Cortex of kidney (tissue), 1 donor: ENCODE measurements around the gene PNPO.
"Not testable (repeated sequence)": the region's sequence is repeated elsewhere in the genome, so short reads cannot be mapped to it uniquely, and the experiment has no call there.

Experiments
- DNase-seq: peaks from one replicate; lab custom pipeline; 2025; lab: John Stamatoyannopoulos, UW

The PNPO gene

DNA sequence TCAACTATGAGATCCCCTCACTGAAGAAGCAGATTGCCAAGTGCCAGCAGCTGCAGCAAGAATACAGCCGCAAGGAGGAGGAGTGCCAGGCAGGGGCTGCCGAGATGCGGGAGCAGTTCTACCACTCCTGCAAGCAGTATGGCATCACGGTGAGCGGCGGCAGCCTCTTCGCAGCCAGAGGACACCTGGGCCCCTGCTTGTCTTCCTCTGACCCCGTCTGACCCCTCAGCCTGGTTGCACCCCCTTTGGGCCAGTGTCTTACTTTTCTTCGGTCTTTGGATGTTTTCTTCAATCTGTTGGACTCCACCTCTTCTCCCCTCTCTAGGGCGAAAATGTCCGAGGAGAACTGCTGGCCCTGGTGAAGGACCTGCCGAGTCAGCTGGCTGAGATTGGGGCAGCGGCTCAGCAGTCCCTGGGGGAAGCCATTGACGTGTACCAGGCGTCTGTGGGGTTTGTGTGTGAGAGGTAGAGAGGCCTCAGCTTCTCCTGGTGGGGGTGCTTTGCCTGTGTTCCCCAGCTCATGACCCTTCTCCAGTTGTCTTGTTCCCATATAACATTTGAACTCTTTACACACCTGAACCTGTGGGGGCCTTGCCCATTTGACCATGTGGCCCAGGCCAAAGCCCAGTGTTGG is 33.9 kb downstream of the PNPO start:
- DNase-seq = no peak

DNA sequence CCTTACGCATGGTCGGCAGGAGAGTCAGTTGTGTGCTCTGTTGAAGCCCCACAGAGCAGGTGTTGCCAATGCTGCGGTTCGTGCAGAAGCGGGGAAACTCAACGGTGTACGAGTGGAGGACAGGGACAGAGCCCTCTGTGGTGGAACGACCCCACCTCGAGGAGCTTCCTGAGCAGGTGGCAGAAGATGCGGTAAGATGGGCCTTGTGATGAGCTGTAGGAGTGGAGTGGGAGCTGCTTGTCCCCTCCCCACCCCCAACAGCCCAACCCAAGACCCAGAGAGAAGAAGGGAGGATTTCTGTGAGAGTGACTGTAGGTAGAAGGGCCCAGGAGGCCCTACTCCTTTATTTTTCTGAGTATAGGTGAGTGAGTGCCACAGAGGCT is 34.4 kb downstream of the PNPO start:
- DNase-seq = no peak

DNA sequence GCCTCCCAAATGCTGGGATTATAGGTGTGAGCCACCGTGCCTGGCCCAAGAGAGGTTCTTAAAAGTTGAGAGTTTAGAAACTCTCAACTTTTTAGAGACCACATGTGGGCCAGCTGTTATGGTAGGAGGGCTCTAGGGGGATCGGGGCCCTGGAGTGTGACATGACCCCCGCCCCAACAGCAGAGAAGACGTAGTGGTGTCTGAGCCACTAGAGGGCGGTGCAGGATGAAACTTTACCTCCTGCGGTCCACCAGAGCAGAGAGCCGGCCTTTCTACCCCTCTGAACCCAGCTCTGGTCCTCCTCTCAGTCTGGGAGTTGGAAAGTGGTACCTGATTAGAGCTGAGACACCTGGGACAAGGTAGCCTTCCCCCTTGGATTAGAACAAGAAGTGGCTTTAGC is 37.0 kb downstream of the PNPO start:
- DNase-seq = no peak

DNA sequence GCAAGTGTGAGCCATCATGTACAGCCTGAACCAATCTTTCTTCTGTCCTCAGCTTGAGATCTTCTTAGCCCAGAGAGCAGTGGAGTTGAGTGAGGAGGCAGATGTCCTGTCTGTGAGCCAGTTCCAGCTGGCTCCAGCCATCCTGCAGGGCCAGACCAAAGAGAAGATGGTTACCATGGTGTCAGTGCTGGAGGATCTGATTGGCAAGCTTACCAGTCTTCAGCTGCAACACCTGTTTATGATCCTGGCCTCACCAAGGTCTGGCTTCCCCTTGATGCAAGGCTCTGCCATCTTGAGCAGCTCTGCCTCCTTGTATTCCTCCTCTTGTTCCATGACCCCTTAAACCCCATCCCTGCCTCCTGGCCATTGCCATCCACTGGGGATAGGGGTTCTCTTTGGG is 39.2 kb downstream of the PNPO start:
- no peak for DNase-seq

DNA sequence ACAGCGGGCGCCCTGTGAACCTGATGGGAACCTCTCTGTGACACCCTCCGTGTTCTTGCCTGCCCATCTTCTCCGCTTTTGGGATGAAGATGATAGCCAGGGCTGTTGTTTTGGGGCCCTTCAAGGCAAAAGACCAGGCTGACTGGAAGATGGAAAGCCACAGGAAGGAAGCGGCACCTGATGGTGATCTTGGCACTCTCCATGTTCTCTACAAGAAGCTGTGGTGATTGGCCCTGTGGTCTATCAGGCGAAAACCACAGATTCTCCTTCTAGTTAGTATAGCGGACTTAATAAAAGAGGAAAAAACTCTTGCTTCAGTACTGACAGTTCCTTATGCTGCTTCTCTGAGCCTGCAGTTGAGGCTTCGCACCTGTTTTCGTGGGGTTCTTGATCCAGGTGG is 40.1 kb downstream of the PNPO start:
- no peak for DNase-seq

DNA sequence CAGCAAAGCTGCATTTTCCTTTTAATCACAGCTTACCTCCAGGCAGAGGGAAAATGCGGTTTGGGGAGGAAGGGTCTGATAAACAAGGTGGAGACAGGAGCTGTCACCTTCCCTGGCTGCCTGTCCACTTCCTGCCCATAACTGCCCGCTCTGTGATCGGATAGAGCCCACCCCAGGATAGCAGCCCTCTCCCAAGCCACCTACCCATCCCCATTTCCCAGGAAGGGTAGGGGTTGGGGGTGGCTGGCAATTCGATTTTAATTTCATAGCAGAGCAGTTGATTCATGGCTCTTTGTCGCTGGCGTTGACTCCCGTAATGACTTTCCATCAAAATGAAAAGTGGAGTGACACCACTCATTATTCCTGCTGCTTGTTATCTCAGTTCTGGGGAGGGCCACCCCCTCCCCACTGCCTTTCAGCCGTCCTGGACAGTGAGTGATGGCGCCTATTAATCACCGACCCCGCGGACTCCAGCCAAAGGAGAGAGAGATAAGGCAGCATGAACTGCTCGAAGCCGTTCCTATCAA is 40.8 kb downstream of the PNPO start:
- no peak for DNase-seq

DNA sequence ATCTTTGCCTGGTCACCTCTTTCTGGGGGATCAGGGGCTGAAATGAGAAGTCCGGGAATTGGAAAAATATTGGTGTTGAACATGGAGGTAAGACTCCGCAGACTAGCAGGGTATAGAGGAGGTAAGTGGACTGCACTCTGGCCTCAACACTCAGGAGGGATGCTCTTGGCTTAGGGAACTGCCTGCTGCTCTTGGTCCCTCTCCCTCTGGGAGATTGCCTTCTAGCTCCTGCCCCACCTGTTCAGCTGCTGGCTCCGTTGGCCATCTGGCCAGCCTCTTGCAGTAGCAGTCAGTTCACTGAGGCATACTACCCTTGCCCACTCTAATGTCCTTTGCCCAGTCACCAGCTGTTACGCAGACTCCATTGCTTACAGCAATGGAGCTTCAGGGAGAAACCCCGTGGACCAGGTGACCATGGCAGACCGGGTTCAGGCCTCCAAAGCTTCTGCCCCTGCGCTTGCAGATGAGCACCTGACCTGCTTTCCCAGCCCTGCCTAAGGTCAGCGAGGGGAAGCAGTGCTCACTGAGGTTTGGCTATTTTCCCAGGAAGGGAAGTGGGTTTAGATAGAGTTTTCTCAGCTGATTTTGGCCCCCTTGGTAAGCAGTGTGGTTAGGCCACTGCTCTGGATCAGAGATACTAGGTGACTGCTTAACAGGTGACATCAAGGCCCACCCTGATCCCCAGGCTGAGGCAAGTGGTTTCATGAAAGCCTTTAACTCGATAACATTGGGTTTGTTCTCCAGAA is 41.4 kb downstream of the PNPO start:
- DNase-seq = no peak

DNA sequence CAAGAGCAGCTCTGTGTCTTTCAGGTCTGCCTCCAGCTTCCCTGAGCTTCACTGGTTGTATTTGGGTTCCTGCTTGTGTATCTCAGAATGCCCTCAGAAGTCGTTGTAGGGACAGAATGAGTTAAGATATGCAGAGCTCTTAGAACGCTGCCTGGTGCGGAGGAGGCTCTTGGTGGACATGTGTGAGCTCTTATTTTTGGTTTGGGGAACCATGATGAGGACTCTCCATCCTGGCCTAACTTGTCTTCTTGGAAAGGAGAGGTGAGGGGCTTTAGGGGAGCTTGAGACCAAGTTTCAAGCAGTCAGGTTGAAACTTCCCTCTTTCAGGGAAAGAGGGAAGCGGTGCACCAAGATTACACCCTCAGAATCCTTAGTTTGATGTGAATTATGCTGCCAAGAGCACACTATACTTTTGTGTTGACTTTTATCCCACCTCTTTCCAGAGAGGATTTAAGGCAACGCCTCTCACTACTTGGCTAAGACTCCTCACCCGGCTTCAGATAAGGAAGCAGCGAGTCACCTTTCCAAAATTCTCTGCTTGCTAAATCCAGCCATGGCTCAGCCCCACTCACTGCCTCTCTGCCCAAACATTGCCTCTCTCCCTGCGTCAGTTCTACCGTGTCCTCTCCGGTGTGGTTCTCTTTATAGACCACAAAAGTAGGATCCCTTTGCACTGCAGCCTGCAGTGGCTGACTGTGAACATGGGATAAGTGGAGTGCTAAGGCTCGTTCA is 42.3 kb downstream of the PNPO start:
- DNase-seq = no peak

DNA sequence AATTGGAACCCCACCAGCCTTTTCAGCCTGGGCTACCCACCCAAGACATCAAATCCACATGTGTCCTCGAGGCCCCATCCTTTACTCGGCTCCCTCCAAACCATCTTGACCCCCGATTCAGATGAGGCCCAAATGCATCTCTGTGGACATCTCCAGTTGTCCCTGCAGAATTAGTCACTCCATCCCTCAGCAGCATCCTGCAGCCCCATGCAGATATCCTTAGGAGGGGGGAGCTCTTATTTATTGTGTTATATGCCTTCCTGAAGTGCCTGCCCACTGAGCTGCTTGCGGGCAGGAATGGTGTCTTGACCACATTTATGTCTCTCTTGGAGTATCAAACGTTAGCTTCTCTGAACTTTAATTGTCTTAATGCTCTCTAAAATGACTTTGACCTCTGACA is 45.1 kb downstream of the PNPO start:
- DNase-seq = no peak

DNA sequence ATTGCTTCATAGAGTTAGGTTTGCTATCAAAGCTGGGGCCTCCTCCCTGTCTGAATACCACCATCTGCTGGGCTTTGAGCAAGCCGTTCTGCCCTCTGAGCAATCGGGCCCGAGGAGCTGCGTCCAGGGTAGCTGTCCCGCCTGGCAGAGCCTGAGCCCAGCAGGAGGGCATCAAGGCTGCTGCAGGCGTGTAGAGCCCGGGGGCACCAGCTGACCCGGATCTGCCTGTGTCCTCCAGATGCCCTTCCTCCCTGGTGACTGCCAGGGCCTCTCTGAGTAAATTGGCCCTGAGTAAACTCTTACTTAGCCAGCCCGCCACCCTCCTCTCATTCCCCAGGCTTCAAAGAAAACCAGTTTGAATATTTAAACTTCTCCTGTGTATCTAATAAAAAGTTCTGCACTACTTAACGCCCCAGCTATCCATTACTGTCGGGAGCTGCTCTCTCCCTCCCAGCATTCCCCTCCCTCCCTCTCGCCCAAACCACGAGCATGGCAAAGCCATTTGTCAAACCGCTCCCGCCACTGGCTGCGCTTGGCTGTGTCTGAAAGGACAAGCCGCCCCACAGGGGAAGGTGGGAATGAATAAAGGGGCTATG is 46.0 kb downstream of the PNPO start:
- no peak for DNase-seq

DNA sequence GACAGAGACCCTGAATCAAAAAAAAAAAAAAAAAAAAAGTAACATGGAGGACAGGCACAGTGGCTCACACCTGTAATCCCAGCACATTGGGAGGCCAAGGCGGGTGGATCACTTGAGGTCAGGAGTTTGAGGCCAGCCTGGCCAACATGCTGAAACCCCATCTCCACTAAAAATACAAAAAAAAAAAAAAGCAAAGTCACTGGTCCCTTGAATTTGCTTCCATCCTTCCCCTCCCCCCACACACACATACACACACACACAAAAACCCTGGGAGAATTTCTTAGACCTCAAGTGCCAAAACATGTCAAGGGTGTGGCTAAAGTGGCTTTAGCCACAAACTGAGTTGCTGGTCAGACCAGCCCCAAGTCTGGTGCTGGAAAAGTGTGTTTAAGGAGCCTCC is 47.1 kb downstream of the PNPO start:
- not testable (repeated sequence) for DNase-seq

DNA sequence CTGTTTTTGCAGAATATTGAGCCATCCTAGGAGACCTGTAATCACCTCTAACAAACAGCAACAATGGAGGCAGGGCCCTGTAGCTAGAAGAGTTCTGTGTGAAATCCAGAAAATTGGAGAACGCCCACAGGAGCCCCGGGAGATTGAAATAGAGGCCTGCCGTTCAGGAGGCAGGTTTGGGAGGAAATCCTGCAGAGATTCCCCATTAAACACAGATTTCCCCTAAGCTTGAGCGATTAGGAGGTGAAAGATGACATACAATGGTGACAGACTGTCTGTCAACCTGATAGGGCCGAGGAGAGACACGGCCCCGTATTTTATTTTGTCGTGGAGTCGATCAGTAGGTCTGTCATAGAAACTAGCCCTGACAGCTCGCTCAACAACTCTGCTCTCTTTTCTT is 47.8 kb downstream of the PNPO start:
- no peak for DNase-seq

DNA sequence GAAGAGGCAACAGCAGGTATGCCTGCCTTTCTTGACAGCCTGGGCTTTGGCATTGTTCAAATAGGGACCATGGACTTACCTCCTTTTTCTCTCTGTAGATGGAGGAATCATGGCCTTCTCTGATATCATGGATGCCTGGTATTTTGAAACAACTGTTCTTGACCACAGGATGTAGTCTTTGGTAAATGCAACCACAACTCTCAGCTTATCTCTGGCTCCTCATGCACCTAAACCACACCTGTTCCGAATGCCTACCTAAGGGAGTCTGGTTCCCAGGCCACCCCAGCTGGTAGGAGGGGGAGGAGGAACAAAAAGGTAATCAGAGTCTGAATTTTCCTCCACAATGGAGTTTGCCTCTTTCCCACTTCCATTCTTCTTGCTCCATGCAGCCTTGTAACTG is 48.3 kb downstream of the PNPO start:
- DNase-seq = no peak

DNA sequence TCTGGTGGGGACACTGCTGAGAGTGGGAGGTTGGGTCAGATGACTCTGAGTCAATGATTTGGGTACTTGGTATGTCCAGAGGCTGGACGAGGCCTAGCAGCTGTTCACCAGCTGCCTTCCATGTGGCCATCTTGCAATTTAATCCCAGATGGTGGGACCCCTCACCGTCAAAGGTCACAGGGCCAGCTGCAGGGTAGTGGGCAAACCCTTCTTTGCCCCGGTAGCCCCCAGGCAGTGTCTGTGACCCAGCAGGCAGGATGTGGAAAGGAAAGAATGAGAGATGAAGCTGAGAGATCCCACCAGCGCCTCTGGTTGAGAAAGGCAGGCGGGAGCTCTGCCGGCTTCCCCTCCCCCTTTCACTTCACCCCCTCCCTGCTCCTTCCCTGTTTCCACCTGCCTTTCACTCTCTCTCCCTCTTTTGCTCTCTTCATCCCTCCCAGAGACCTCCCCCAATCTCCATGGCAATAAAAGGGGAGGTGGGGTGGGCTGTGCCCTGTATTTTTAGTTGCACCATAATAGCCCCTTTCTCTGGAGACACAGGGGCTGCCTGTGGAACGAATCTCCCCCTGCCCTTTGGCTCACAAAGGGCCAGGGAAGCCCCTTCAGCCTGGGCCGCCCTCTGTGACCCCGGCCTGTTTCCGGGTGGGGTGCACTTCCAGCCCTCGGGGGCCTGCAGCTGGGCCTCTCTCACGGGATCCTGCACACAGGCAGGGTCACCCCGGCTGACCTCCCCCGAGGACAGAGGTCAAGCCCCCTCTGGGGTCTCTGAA is 49.8 kb downstream of the PNPO start:
- DNase-seq = no peak

DNA sequence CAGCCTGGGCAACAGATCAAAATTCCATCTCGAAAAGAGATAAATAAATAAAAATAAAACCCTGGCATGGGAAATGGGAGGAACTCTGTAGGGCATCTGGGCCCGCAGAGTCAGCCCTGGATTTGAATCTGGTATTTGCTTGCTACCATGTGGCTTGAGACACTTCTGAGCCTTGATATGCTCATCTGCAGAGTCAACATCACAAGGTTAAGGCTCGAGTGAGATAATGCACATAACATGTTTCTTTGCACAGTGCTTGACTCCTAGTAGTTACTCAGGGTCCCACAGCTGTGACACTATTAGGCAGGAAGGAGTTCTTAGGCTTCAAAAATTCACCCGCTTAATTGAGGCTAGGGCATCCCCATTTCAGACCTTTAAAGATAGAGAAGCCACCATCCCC is 50.8 kb downstream of the PNPO start:
- no peak for DNase-seq

DNA sequence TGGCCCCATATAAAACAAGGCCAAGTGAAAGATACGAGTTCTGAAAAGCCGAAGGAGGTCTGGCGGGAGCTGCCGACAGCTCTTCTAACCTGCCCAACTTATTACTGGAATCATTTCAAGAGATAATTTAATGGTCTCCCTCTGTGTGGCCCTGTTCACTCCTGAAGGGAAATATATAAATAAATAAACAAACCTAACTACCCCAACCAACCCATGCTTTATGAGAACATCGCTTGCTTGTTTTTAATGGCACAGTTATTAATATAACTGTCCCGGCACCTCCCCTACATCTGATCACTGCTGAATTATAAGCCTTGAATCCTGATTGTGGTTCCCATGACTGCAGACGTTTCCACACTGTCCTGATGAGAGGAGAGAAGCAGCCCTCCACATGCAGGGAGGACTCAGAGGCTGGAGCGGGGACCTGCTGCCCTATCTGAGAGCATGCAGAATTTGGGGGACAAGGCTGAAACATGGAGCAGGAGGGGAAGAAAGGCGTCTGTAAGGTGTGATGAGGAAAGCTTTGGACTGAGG is 51.7 kb downstream of the PNPO start:
- no peak for DNase-seq

DNA sequence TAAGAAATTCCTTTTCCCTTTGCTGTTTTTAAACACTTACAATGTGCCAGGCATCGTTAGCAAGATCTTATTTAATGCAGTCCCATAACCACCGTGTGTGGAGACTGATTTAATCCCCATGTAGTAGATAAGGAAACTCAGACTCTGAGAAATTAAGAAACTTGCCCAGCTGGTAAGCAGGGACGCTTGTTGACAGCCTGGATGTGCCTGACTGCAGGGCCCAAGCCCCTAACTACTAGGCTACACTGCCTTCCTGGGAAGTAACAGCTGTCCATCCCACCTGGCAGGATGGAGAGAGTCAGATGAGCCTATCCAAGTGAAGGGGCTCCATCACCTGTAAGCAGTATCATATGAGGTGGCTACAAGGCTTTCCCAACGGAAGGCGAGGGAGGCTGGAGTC is 52.6 kb downstream of the PNPO start:
- no peak for DNase-seq

DNA sequence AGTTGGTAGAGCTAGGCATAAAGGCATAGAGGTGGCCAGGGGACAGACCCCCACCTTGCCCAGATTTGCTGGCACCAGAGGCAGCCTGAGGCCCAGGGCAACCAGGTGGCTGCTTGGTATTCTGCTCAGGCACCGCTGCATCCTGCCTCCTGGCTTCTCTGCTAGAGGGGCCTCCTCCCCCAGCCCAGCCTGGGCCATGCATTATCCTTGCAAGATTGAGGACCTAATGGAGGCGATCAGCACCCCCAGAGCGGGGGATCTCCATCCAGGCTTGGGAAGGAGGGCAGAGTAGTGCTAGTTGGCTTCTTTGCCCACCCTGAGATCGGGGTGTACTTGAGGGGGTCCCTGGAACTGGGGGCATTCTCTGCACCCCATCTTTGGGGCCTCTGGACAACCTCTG is 53.4 kb downstream of the PNPO start:
- DNase-seq = no peak

DNA sequence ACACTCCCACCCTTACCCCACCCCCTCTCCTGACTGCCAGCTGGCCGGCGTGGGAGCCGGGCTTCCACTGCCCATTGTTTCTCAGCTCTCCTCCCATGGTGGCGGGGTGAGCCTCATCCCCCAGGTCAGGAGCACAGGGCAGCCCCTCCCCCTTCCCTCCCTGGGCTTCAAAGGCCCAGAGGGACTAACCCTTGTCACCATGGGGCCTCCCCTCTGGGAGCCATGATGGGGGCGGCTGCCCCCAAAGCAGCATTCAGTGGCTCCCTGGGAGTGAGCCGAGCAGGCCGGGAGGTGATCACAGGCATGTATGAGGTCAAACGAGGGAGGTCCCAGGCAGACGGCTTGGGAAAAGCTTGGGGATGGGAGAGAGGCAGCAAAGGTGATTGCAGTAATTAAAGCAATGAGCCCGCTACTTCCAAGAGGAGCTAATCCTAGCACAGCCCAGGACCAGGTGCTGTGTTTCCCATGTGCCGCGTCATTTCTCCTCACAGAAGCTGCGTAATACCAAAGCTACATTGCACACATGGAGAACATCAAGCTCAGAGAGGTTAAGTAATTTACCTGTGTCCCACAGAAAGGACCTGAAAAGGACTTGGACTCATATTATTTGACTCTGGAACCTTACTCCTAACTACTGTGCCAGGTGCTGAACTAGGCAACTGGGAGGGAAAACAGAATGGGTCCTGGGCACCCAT is 54.0 kb downstream of the PNPO start:
- no peak for DNase-seq

DNA sequence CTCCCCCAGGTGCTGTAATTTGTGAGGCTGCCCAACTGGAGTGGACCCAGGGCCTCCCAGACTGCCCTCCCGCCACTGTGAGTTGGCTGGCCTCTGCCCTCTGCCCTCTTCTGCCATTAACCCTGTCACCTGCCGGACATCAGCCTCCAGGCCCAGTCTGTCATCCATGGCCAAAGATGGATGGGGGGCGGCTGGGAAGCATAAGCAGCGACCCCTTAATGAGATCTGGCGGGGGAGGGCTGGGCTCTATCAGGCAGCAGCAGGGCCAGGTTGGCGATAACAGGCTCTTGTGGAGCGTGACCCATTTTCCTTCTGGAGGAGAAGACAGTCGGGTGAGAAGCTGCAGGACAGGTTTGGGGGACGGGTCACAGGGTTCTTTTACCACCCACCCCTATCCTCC is 54.8 kb downstream of the PNPO start:
- DNase-seq = no peak

DNA sequence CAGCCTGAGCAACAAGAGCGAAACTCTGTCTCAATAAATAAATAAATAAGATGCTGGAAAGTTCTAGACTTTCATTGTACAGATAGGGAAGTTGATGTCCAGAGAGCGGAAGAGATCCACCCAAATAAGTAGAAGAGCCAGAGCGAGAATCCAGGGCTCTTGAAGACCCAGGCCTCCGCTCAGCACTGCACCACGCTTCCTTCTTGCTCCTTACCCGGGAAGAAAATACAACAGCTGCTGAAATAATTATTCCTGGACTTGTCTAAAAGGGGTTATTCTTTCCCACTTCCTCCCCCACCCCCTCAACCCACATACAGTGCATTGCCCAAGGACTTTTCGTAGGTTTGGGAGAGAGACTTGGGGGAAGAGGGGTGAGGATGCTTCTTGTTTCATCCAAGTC is 56.2 kb downstream of the PNPO start:
- no peak for DNase-seq
